ENCODE data around the gene RAPGEF3.
A peak's percentile ranks its signal among the peaks of the same experiment; 100 is the strongest.

Gene RAPGEF3

GRCh38 chr12:47768323-47768811 is 9.7 kb upstream of the RAPGEF3 start (continued):
- no peak for TF ChIP-seq ZNF704 (tag by site-specific recombination; IDR thresholded peaks at IDR 0.05)
- peak; percentile 87; the same call in 1 of the 2 replicates for TF ChIP-seq ZNF561 (tag by site-specific recombination; IDR thresholded peaks at IDR 0.05; ENCODE audit: borderline replicate concordance)
- no peak for TF ChIP-seq ZBTB11 (tag by site-specific recombination; conservative IDR thresholded peaks at IDR 0.05; ENCODE audit: low read depth)
- peak; percentile 87 for TF ChIP-seq SP7 (tag by site-specific recombination; IDR thresholded peaks at IDR 0.05)
- peak; percentile 36; the same call in 1 of the 2 replicates for TF ChIP-seq ZNF341 (tag by site-specific recombination; IDR thresholded peaks at IDR 0.05; ENCODE audit: low read depth)
- TF ChIP-seq REPIN1 (tag by site-specific recombination; IDR thresholded peaks at IDR 0.05; ENCODE audit: low read depth) = no peak
- no peak for TF ChIP-seq ZNF621 (tag by site-specific recombination; IDR thresholded peaks at IDR 0.05)
- no peak for TF ChIP-seq ZNF18 (tag by site-specific recombination; IDR thresholded peaks at IDR 0.05)
- TF ChIP-seq ZNF274 (IDR thresholded peaks at IDR 0.05; ENCODE audit: low read length) = no peak
- no peak for TF ChIP-seq ZNF274 (tag by site-specific recombination; IDR thresholded peaks at IDR 0.05; ENCODE audit: borderline replicate concordance)
- TF ChIP-seq ZNF610 (tag by site-specific recombination; IDR thresholded peaks at IDR 0.05; ENCODE audit: borderline replicate concordance) = no peak
- TF ChIP-seq ZNF843 (tag by site-specific recombination; IDR thresholded peaks at IDR 0.05) = peak; percentile 78
- no peak for TF ChIP-seq ZNF239 (tag by site-specific recombination; IDR thresholded peaks at IDR 0.05)
- TF ChIP-seq, protein P1, sequence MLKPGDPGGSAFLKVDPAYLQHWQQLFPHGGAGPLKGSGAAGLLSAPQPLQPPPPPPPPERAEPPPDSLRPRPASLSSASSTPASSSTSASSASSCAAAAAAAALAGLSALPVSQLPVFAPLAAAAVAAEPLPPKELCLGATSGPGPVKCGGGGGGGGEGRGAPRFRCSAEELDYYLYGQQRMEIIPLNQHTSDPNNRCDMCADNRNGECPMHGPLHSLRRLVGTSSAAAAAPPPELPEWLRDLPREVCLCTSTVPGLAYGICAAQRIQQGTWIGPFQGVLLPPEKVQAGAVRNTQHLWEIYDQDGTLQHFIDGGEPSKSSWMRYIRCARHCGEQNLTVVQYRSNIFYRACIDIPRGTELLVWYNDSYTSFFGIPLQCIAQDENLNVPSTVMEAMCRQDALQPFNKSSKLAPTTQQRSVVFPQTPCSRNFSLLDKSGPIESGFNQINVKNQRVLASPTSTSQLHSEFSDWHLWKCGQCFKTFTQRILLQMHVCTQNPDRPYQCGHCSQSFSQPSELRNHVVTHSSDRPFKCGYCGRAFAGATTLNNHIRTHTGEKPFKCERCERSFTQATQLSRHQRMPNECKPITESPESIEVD (tag by site-specific recombination; IDR thresholded peaks at IDR 0.05) = 0 out of 2 replicates have a peak, but pooled peaks have one; percentile 12
- TF ChIP-seq KLF16 (tag by site-specific recombination; IDR thresholded peaks at IDR 0.05) = peak; percentile 50; the same call in 1 of the 2 replicates
- TF ChIP-seq KLF10 (tag by site-specific recombination; IDR thresholded peaks at IDR 0.05) = peak; percentile 50; the same call in 1 of the 2 replicates
- TF ChIP-seq IKZF3 (tag by site-specific recombination; IDR thresholded peaks at IDR 0.05) = peak; percentile 69
- TF ChIP-seq ZNF223 (tag by site-specific recombination; IDR thresholded peaks at IDR 0.05) = no peak
- no peak for TF ChIP-seq ZBTB7A (tag by site-specific recombination; IDR thresholded peaks at IDR 0.05; ENCODE audit: low read depth)
- TF ChIP-seq ZSCAN23 (tag by site-specific recombination; IDR thresholded peaks at IDR 0.05) = 0 out of 2 replicates have a peak, but pooled peaks have one; percentile 50
- TF ChIP-seq, protein P2, sequence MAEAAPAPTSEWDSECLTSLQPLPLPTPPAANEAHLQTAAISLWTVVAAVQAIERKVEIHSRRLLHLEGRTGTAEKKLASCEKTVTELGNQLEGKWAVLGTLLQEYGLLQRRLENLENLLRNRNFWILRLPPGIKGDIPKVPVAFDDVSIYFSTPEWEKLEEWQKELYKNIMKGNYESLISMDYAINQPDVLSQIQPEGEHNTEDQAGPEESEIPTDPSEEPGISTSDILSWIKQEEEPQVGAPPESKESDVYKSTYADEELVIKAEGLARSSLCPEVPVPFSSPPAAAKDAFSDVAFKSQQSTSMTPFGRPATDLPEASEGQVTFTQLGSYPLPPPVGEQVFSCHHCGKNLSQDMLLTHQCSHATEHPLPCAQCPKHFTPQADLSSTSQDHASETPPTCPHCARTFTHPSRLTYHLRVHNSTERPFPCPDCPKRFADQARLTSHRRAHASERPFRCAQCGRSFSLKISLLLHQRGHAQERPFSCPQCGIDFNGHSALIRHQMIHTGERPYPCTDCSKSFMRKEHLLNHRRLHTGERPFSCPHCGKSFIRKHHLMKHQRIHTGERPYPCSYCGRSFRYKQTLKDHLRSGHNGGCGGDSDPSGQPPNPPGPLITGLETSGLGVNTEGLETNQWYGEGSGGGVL (tag by site-specific recombination; IDR thresholded peaks at IDR 0.05) = peak; percentile 42
- peak; percentile 37; the same call in 1 of the 2 replicates for TF ChIP-seq ZSCAN16 (tag by site-specific recombination; IDR thresholded peaks at IDR 0.05)
- TF ChIP-seq ZFP69B (tag by site-specific recombination; IDR thresholded peaks at IDR 0.05) = peak; percentile 51; the same call in 1 of the 2 replicates
- peak; percentile 69; the same call in 1 of the 2 replicates for TF ChIP-seq PRDM4 (tag by site-specific recombination; IDR thresholded peaks at IDR 0.05)
- TF ChIP-seq ZBTB20 (tag by site-specific recombination; IDR thresholded peaks at IDR 0.05) = peak; percentile 86
- TF ChIP-seq ZNF366 (tag by site-specific recombination; conservative IDR thresholded peaks at IDR 0.05) = peak; percentile 80
- no peak for TF ChIP-seq ZNF114 (tag by site-specific recombination; IDR thresholded peaks at IDR 0.05)
- TF ChIP-seq ZNF23 (tag by site-specific recombination; IDR thresholded peaks at IDR 0.05; ENCODE audit: borderline replicate concordance) = no peak
